IMR-90 (cell line): ENCODE data around the gene MAN1A2. TPM values are rescaled to one million over a fixed set of nuclear protein-coding genes. Genes with fewer than 3 reads are reported as not detected.

ENCODE experiments used
- ATAC-seq: fragments of 200-7000 bp; cut with Tn5 transposase; 2 replicates; pipeline ENCODE4 v1.9.1; 2020; ENCODE audit warnings: low read depth, mild to moderate bottlenecking, moderate library complexity
- BruUV-seq: library from RNA; stranded (reverse); fragments of 400-500 nt; replicated peaks from 2 replicates; lab custom pipeline; 2021; lab: Mats Ljungman, UMichigan
- CTCF ChIA-PET: fragments of 300-600 bp; formaldehyde crosslinking; extraction: SDS; loops from one replicate; lab custom pipeline; 2021; ENCODE audit warnings: antibody characterized with exemption; lab: Yijun Ruan, JAX
- POLR2A ChIA-PET: fragments of 300-600 bp; sonication (Branson Sonifier 250); formaldehyde crosslinking; loops from one replicate; lab custom pipeline; 2022; ENCODE audit warnings: antibody characterized with exemption; ENCODE audit not compliant: unreplicated experiment; lab: Charles Lee
- DNase-seq: peaks from one replicate; pipeline ENCODE4 v3.0.0; 2013
- H2AFZ ChIP-seq: replicated peaks from 2 replicates; pipeline ENCODE3; 2013; ENCODE audit warnings: low read length, mild to moderate bottlenecking; ENCODE audit not compliant: poor library complexity
- H2AK5ac ChIP-seq: 2 replicates; pipeline ENCODE4 v1.6.1; 2013; ENCODE audit warnings: low read depth, low read length, inconsistent platforms
- H2AK9ac ChIP-seq: replicated peaks from 2 replicates; pipeline ENCODE3; 2013; ENCODE audit warnings: mild to moderate bottlenecking, low read depth, low read length, moderate library complexity; ENCODE audit not compliant: poor library complexity
- H2BK120ac ChIP-seq: 2 replicates; pipeline ENCODE4 v1.6.1; 2013; ENCODE audit warnings: low read depth, low read length, inconsistent platforms
- H2BK15ac ChIP-seq: 3 replicates; pipeline ENCODE4 v1.6.1; 2013; ENCODE audit warnings: low read depth, low read length, inconsistent platforms
- H2BK20ac ChIP-seq: 2 replicates; pipeline ENCODE4 v1.6.1; 2013; ENCODE audit warnings: low read depth, mild to moderate bottlenecking, inconsistent platforms, low read length, moderate library complexity
- H2BK5ac ChIP-seq: 2 replicates; pipeline ENCODE4 v1.6.1; 2013; ENCODE audit warnings: mild to moderate bottlenecking, low read depth, low read length, inconsistent platforms; ENCODE audit not compliant: poor library complexity, severe bottlenecking
- H3K14ac ChIP-seq: replicated peaks from 2 replicates; pipeline ENCODE4 v1.6.1; 2013; ENCODE audit warnings: low read depth, low read length, inconsistent platforms
- H3K18ac ChIP-seq: 2 replicates; pipeline ENCODE4 v1.6.1; 2013; ENCODE audit warnings: low read depth, low read length, control low read depth
- H3K23ac ChIP-seq: 2 replicates; pipeline ENCODE4 v1.6.1; 2013; ENCODE audit warnings: low read depth, low read length, inconsistent platforms
- H3K27ac ChIP-seq: 2 replicates; pipeline ENCODE4 v1.5.1; 2013; ENCODE audit warnings: mild to moderate bottlenecking, control low read depth, low read length; ENCODE audit not compliant: insufficient read depth
- H3K27me3 ChIP-seq: 2 replicates; pipeline ENCODE4 v1.6.1; 2013; ENCODE audit warnings: low read length; ENCODE audit not compliant: control insufficient read depth, insufficient read depth
- H3K36me3 ChIP-seq: 2 replicates; pipeline ENCODE4 v1.6.1; 2013; ENCODE audit warnings: low read length, mixed read lengths; ENCODE audit not compliant: control insufficient read depth, insufficient read depth
- H3K4ac ChIP-seq: 2 replicates; pipeline ENCODE4 v1.6.1; 2013; ENCODE audit warnings: low read depth, low read length, inconsistent platforms
- H3K4me1 ChIP-seq: 2 replicates; pipeline ENCODE4 v1.6.1; 2013; ENCODE audit warnings: low read length, mixed read lengths; ENCODE audit not compliant: control insufficient read depth, insufficient read depth
- H3K4me2 ChIP-seq: 2 replicates; pipeline ENCODE4 v1.6.1; 2013; ENCODE audit warnings: low read depth, mild to moderate bottlenecking, control low read depth, low read length, moderate library complexity
- H3K4me3 ChIP-seq: 2 replicates; pipeline ENCODE4 v1.5.1; 2013; ENCODE audit warnings: low read depth, mild to moderate bottlenecking, control low read depth, low read length, moderate library complexity; ENCODE audit not compliant: insufficient read depth
- H3K56ac ChIP-seq: 2 replicates; pipeline ENCODE4 v1.6.1; 2013; ENCODE audit warnings: low read length, inconsistent platforms; ENCODE audit not compliant: insufficient read depth; ENCODE audit errors: extremely low read depth
- H3K79me1 ChIP-seq, 2 experiments: 2 replicates each; pipeline ENCODE4 v1.6.1; 2013; ENCODE audit warnings: low read length in 2 of 2, inconsistent platforms in 1 of 2, low read depth in 1 of 2
- H3K9ac ChIP-seq: 2 replicates; pipeline ENCODE4 v1.6.1; 2013; ENCODE audit warnings: low read depth, low read length, control low read depth
- H3K9me1 ChIP-seq: 2 replicates; pipeline ENCODE4 v1.6.1; 2013; ENCODE audit warnings: low read length, inconsistent platforms; ENCODE audit not compliant: insufficient read depth
- H3K9me3 ChIP-seq: 2 replicates; pipeline ENCODE4 v1.6.1; 2013; ENCODE audit warnings: low read length; ENCODE audit not compliant: control insufficient read depth, insufficient read depth
- H4K20me1 ChIP-seq: 2 replicates; pipeline ENCODE4 v1.6.1; 2013; ENCODE audit warnings: low read length, inconsistent platforms; ENCODE audit not compliant: insufficient read depth
- H4K5ac ChIP-seq: 2 replicates; pipeline ENCODE4 v1.6.1; 2013; ENCODE audit warnings: mild to moderate bottlenecking, low read depth, low read length, control low read depth
- H4K8ac ChIP-seq, 2 experiments: 2 replicates each; pipeline ENCODE4 v1.6.1; 2013; ENCODE audit warnings: low read depth in 2 of 2, low read length in 2 of 2, control low read depth in 1 of 2, inconsistent platforms in 1 of 2
- H4K91ac ChIP-seq: 2 replicates; pipeline ENCODE4 v1.6.1; 2013; ENCODE audit warnings: low read depth, low read length, inconsistent platforms; ENCODE audit not compliant: insufficient read depth
- BHLHE40 ChIP-seq: fragments of 150-350 bp; IDR thresholded peaks from 2 replicates; pipeline ENCODE4 v1.6.1; 2016; ENCODE audit warnings: mild to moderate bottlenecking, low read depth, low read length
- CEBPB ChIP-seq: IDR thresholded peaks from 2 replicates; pipeline ENCODE4 v1.6.1; 2012; ENCODE audit warnings: low read depth, low read length, improper control_type of control experiment
- CHD1 ChIP-seq: IDR thresholded peaks from 2 replicates; pipeline ENCODE4 v1.6.1; 2012; ENCODE audit warnings: low read depth, low read length, improper control_type of control experiment
- ELK1 ChIP-seq: fragments of 150-350 bp; IDR thresholded peaks from 2 replicates; pipeline ENCODE4 v1.6.1; 2016; ENCODE audit warnings: low read depth, mild to moderate bottlenecking, low read length, moderate library complexity, borderline replicate concordance
- FOS ChIP-seq: fragments of 150-350 bp; IDR thresholded peaks from 2 replicates; pipeline ENCODE4 v1.6.1; 2016; ENCODE audit warnings: low read depth, low read length
- MAFK ChIP-seq: IDR thresholded peaks from 2 replicates; pipeline ENCODE4 v1.6.1; 2012; ENCODE audit warnings: low read depth, low read length, improper control_type of control experiment
- MAZ ChIP-seq: IDR thresholded peaks from 2 replicates; pipeline ENCODE4 v1.6.1; 2012; ENCODE audit warnings: low read depth, mild to moderate bottlenecking, low read length, improper control_type of control experiment, moderate library complexity, borderline replicate concordance
- MXI1 ChIP-seq: IDR thresholded peaks from 2 replicates; pipeline ENCODE4 v1.6.1; 2012; ENCODE audit warnings: low read depth, mild to moderate bottlenecking, low read length, moderate library complexity, borderline replicate concordance
- POLR2A ChIP-seq: IDR thresholded peaks from 2 replicates; pipeline ENCODE4 v1.6.1; 2012; ENCODE audit warnings: mild to moderate bottlenecking, low read depth, low read length
- RCOR1 ChIP-seq: IDR thresholded peaks from 2 replicates; pipeline ENCODE4 v1.6.1; 2012; ENCODE audit warnings: mild to moderate bottlenecking, low read length, improper control_type of control experiment; ENCODE audit not compliant: insufficient replicate concordance
- RFX5 ChIP-seq: IDR thresholded peaks from 2 replicates; pipeline ENCODE4 v1.8.0; 2012; ENCODE audit warnings: low read depth, mild to moderate bottlenecking, low read length, moderate library complexity
- SMC3 ChIP-seq: fragments of 150-350 bp; IDR thresholded peaks from 2 replicates; pipeline ENCODE4 v1.6.1; 2016; ENCODE audit warnings: low read depth, mild to moderate bottlenecking, antibody characterized with exemption, low read length, moderate library complexity
- WGBS, 2 experiments: methylation state at CpG; one replicate each; pipeline versions ENCODE4 v1.1.5 to v1.1.7; 2013; ENCODE audit warnings: missing lambda C conversion rate in 2 of 2; ENCODE audit not compliant: insufficient read length in 1 of 2; ENCODE audit errors: extremely low coverage in 2 of 2; 5-methylcytosine and 5-hydroxymethylcytosine counted together
- dilution Hi-C: fragments of 300-500 bp; cut with HindIII; formaldehyde crosslinking; loops from one replicate; pipeline ENCODE4 v1.14.3; 2018; ENCODE audit warnings: low sequenced_read_pairs; ENCODE audit not compliant: unreplicated experiment
- in situ Hi-C: fragments of 300-500 bp; cut with MboI; formaldehyde crosslinking; loops from 3 replicates; pipeline ENCODE4 v1.14.3; 2019; ENCODE audit warnings: low sequenced_read_pairs, inconsistent platforms, mixed read lengths
- intact Hi-C: fragments of 100-400 bp; cut with micrococcal nuclease; formaldehyde crosslinking; loops from 2 replicates; pipeline ENCODE4 v1.10.0; 2022
- polyA plus RNA-seq, 3 experiments: library from polyadenylated mRNA; depleted of rRNA; stranded (reverse); fragments of >200 nt; gene quantifications; 2 replicates each; pipeline ENCODE4 v1.2.3, GENCODE V29; 2012; ENCODE audit warnings: low replicate concordance in 1 of 3
- total RNA-seq: library from RNA; depleted of rRNA; stranded (reverse); fragments of >200 nt; gene quantifications from 2 replicates; pipeline ENCODE4 v1.2.3, GENCODE V29; 2012
- TF ChIP-seq, protein P1 (sequence below): conservative IDR thresholded peaks from 2 replicates; pipeline ENCODE4 v1.5.1; 2012; ENCODE audit warnings: mild to moderate bottlenecking, low read depth, low read length, improper control_type of control experiment
- TF ChIP-seq, protein P2 (sequence below): fragments of 150-350 bp; IDR thresholded peaks from 2 replicates; pipeline ENCODE4 v1.6.1; 2017; ENCODE audit warnings: mild to moderate bottlenecking, antibody characterized with exemption, low read length, low read depth

The MAN1A2 gene
- total and polyA plus RNA-seq, 2 of the 4 experiments (the other 2 are of a cell fraction), result 12.4 to 29.4 TPM

DNA sequence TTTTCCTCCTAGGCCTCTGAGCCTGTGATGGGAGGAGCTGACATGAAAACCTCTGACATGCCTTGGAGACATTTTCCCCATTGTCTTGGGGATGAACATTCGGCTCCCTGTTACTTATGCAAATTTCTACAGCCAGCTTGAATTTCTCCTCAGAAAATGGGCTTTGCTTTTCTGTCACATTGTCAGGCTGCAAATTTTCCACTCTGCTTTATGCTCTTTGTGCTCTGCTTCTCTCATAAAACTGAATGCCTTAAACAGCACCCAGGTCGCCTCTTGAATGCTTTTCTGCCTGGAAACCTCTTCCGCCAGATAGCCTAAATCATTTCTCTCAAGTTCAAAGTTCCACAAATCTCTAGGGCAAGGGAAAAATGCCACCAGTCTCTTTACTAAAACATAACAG lies 191.9 kb downstream of the MAN1A2 start:
- BruUV-seq, result no TSS peak
- TF ChIP-seq BHLHE40 (no peak), ELK1 (no peak), RCOR1 (no peak), CHD1 (no peak), CEBPB (no peak), SMC3 (no peak), MXI1 (no peak), RFX5 (no peak), FOS (no peak), POLR2A (no peak), MAFK (no peak), MAZ (no peak)
- TF ChIP-seq, protein P1, sequence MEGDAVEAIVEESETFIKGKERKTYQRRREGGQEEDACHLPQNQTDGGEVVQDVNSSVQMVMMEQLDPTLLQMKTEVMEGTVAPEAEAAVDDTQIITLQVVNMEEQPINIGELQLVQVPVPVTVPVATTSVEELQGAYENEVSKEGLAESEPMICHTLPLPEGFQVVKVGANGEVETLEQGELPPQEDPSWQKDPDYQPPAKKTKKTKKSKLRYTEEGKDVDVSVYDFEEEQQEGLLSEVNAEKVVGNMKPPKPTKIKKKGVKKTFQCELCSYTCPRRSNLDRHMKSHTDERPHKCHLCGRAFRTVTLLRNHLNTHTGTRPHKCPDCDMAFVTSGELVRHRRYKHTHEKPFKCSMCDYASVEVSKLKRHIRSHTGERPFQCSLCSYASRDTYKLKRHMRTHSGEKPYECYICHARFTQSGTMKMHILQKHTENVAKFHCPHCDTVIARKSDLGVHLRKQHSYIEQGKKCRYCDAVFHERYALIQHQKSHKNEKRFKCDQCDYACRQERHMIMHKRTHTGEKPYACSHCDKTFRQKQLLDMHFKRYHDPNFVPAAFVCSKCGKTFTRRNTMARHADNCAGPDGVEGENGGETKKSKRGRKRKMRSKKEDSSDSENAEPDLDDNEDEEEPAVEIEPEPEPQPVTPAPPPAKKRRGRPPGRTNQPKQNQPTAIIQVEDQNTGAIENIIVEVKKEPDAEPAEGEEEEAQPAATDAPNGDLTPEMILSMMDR, result no peak
- TF ChIP-seq, protein P2, sequence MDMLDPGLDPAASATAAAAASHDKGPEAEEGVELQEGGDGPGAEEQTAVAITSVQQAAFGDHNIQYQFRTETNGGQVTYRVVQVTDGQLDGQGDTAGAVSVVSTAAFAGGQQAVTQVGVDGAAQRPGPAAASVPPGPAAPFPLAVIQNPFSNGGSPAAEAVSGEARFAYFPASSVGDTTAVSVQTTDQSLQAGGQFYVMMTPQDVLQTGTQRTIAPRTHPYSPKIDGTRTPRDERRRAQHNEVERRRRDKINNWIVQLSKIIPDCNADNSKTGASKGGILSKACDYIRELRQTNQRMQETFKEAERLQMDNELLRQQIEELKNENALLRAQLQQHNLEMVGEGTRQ, result no peak
- DNase-seq (no peak), ATAC-seq (no peak)
- no peak overlapping the region for H2BK15ac ChIP-seq
- no peak overlapping the region for H3K18ac ChIP-seq
- H3K27me3 ChIP-seq, result peaks cover 21% of the 10 kb centered on the region
- no peaks in the 10 kb centered on the region for H3K9me1 ChIP-seq
- no peak overlapping the region for H3K56ac ChIP-seq
- H3K14ac ChIP-seq, result no peak overlapping the region
- POLR2A ChIA-PET, result no interaction called here
- no peaks in the 10 kb centered on the region for H4K20me1 ChIP-seq
- H3K9ac ChIP-seq, result no peak overlapping the region
- no peak overlapping the region for H4K8ac ChIP-seq
- no peak overlapping the region for H2BK20ac ChIP-seq
- dilution Hi-C loops, result no loop called here
- in situ Hi-C loops, result no loop called here
- no peak overlapping the region for H2AFZ ChIP-seq
- H3K27ac ChIP-seq, result no peak overlapping the region
- H2BK5ac ChIP-seq, result no peak overlapping the region
- H4K5ac ChIP-seq, result no peak overlapping the region
- no peak overlapping the region for H2AK5ac ChIP-seq
- no peak overlapping the region for H3K23ac ChIP-seq
- intact Hi-C loops, result no loop called here
- CTCF ChIA-PET, result no interaction called here
- H3K4me2 ChIP-seq, result no peak overlapping the region
- no peaks in the 10 kb centered on the region for H3K79me1 ChIP-seq
- no peak overlapping the region for H3K4me3 ChIP-seq
- WGBS, 2 experiments, result 60% methylated on average over 2 of the region's 3 CpGs; no CpG with 5 or more reads in 1 of the 2 experiments
- no peaks in the 10 kb centered on the region for H3K4me1 ChIP-seq
- H3K4ac ChIP-seq, result no peak overlapping the region
- no peaks in the 10 kb centered on the region for H3K36me3 ChIP-seq
- H2BK120ac ChIP-seq, result no peak overlapping the region
- H4K91ac ChIP-seq, result no peak overlapping the region
- no peak overlapping the region for H2AK9ac ChIP-seq
- H3K9me3 ChIP-seq, result peaks cover 2% of the 10 kb centered on the region
